Activated CD4-positive, alpha-beta T cell treated with anti-CD3 and anti-CD28 coated beads for 4 hours (primary cell): ENCODE results near the gene ZNF862.
A peak's percentile ranks its signal among the peaks of the same experiment; 100 is the strongest.

Experiments
- DNase-seq, 2 donors: peaks; one replicate each; pipeline ENCODE4 v3.0.0-alpha.2; 2020

ZNF862 gene

GRCh38 chr7:149838224-149838991, at the start of gene ZNF862:
Gene ZNF862 (plus strand): TSS chr7:149838375. CDS start chr7:149838612, 237 bp downstream.
- peak; percentile 94 to 95 for DNase-seq

- DNase-seq = no peak
Observed at GRCh38 chr7:149789101-149789500, 49.1 kb upstream of the ZNF862 start.

GRCh38 chr7:149790146-149790548, 48.0 kb upstream of the ZNF862 start:
- DNase-seq = peak in 1 of 2 donors; percentile 19

- no peak for DNase-seq
Observed at GRCh38 chr7:149790754-149791360, 47.3 kb upstream of the ZNF862 start.

GRCh38 chr7:149791411-149792219, 46.6 kb upstream of the ZNF862 start:
- DNase-seq = no peak

- no peak for DNase-seq
Observed at GRCh38 chr7:149792220-149792595, 46.0 kb upstream of the ZNF862 start.

- no peak for DNase-seq
Observed at GRCh38 chr7:149793261-149793660, 44.9 kb upstream of the ZNF862 start.

GRCh38 chr7:149794661-149795060, 43.5 kb upstream of the ZNF862 start:
- DNase-seq = no peak

GRCh38 chr7:149795126-149795525, 43.0 kb upstream of the ZNF862 start:
- DNase-seq = no peak

GRCh38 chr7:149796287-149796860, 41.8 kb upstream of the ZNF862 start:
- DNase-seq = no peak

GRCh38 chr7:149797771-149798170, 40.4 kb upstream of the ZNF862 start:
- no peak for DNase-seq

GRCh38 chr7:149799397-149800168, 38.6 kb upstream of the ZNF862 start:
- DNase-seq = peak; percentile 56 to 65

GRCh38 chr7:149800169-149800555, 38.0 kb upstream of the ZNF862 start:
- DNase-seq = no peak

- DNase-seq = no peak
Observed at GRCh38 chr7:149801002-149801566, 37.1 kb upstream of the ZNF862 start.

GRCh38 chr7:149801816-149802215, 36.4 kb upstream of the ZNF862 start:
- no peak for DNase-seq

GRCh38 chr7:149802966-149803365, 35.2 kb upstream of the ZNF862 start:
- no peak for DNase-seq

GRCh38 chr7:149803551-149804074, 34.6 kb upstream of the ZNF862 start:
- DNase-seq = no peak

- no peak for DNase-seq
Observed at GRCh38 chr7:149804106-149804505, 34.1 kb upstream of the ZNF862 start.

- DNase-seq = no peak
Observed at GRCh38 chr7:149806726-149807125, 31.4 kb upstream of the ZNF862 start.

GRCh38 chr7:149808311-149808710, 29.9 kb upstream of the ZNF862 start:
- DNase-seq = no peak

- DNase-seq = no peak
Observed at GRCh38 chr7:149809215-149809614, 29.0 kb upstream of the ZNF862 start.

GRCh38 chr7:149811221-149811620, 27.0 kb upstream of the ZNF862 start:
- no peak for DNase-seq
